HG03060 (cell line): Measurements from ENCODE around the gene TEKT2.

Experiments
- ATAC-seq: cut with Tn5 transposase; IDR thresholded peaks from one replicate; pipeline ENCODE4 v1.9.1; 2021; ENCODE audit warnings: low read depth, moderate number of reproducible peaks; ENCODE audit not compliant: unreplicated experiment

The TEKT2 gene

DNA sequence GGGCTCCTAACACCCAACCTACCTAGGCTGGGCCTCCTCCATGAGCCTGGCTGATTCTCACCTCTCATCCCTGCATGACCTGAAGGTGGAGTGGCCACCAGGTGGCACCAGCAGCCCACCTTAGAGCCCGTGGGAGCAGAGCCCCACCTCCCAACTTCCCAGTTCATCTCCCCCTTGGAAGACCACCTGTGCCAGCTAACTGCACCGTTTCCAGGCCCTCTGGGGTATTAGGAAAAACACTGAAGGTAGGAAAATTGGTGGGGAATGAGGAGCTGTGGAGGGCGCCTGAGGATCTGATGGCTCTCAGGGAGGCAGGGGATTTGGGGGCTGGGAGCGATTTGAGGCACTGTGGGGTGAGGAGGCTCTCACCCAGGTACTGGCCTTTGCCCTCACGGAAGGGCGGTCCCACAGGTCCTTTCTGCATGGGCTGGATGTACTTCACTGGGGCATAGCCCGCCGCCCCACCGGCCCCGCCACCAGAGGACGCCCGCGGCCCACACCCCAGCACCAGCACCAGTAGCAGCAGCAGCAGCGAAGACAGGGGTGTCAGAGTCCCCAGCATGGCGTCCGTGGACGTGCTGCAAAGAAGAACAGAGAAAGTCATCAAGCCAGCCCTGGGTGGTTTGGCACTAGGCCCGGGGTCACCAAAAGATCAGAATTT lies 15.9 kb downstream of the TEKT2 start:
- ATAC-seq = no peak

- no peak for ATAC-seq
These were observed 16.5 kb downstream of the TEKT2 start for GRCh38 chr1:36100376-36100775.

DNA sequence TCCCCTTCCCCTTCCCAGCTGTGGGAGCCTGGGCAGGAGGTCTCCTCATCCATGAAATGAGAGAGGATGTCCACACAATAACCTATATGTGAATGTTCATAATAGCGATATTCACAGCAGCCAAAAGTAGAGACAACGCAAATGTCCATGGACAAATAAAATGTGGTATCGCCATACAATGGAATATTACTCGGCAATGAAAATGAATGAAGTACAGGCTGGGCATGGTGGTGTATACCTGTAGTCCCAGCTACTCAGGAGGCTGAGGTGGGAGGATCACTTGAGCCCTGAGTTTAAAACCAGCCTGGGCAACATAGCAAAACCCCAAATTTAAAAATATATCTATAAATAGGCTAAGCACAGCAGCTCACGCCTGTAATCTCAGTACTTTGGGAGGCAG lies 17.7 kb downstream of the TEKT2 start:
- no peak for ATAC-seq

GRCh38 chr1:36106269-36106668 lies 22.4 kb downstream of the TEKT2 start:
- ATAC-seq = no peak

DNA sequence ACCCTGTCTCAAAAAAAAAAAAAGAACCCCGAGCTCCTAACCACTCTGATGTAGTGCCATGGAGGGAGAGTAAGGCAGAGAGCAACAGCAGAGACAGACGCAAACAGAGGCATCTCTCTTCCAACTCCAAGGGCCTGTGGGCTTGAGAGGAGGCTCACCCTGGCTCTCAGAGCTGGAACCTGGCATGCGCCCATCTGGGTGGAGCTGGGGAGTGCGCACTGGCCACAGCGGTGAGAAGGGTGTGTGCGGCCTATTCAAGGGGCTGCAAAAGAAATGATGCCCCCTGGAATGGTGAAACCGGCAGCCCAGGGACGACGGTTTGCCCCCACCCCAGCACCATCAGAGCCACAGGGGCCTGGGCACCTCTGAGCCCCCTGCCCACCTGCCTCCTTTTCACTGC lies 23.5 kb downstream of the TEKT2 start:
- ATAC-seq = no peak

DNA sequence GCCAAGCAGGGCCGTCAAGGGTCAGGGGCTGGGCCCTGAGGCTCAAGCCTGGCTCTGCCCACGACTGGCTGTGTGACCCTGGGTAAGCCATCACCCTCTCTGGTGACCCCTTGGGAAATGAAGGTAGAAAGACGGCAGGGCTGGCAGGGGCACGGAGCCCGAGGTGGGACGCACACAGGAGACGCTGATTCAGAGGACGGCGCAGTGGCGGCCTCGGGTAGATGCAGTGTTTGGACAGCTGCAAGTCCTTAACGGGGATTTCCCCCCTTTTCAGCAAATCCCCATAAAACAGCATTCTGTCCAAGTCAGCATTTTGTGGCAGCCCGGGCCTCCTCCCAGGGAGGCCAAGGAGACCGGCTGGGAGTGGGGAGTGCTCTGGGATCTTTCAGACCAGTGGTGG lies 24.4 kb downstream of the TEKT2 start:
- no peak for ATAC-seq

- no peak for ATAC-seq
These were observed 25.3 kb downstream of the TEKT2 start for GRCh38 chr1:36109041-36109679.

DNA sequence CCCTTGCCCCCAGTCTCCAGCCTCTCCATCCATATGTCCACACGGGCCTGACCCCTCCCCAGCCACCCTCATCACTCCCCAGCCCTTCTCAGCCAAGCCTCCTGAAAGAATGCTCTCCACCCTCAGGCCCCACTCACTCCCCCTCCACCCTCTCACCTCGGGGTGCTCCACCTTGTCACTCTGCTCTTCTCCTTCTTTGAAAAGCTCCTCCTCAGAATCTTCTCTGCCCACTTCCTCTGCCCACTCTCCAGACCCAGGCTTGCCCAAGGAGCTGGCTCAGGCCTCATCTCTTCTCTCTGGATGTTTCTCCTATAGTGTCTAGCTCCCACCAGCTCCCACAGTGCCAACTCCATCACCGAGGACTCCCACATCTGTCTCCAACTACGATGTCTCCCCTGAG lies 27.3 kb downstream of the TEKT2 start:
- no peak for ATAC-seq

GRCh38 chr1:36112823-36113222 lies 28.9 kb downstream of the TEKT2 start:
- no peak for ATAC-seq

DNA sequence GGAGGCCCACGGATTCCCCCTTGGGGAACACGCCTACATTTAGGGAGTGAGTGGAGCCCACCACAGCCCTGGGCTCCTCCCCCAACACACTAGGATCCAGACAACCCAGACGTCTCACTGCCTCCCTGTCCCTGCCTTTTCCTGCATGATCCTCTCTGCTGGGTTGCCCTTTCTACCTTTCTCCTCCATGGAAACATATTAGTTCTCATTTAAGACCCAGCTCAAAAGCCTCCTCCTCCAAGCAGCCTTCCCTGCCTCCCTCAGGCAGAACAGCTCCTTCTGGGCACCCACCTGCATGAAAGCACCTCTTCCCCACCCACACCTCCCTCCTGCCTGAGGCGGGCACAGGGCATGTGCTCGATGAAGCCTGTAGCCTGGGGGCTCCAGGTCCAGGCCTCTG lies 30.5 kb downstream of the TEKT2 start:
- no peak for ATAC-seq

- ATAC-seq = no peak
These were observed 31.3 kb downstream of the TEKT2 start for GRCh38 chr1:36115200-36115669.

- ATAC-seq = no peak
These were observed 32.0 kb downstream of the TEKT2 start for GRCh38 chr1:36115931-36116330.

- ATAC-seq = no peak
These were observed 33.0 kb downstream of the TEKT2 start for GRCh38 chr1:36116901-36117300.

- ATAC-seq = no peak
These were observed 34.7 kb downstream of the TEKT2 start for GRCh38 chr1:36118447-36119204.

DNA sequence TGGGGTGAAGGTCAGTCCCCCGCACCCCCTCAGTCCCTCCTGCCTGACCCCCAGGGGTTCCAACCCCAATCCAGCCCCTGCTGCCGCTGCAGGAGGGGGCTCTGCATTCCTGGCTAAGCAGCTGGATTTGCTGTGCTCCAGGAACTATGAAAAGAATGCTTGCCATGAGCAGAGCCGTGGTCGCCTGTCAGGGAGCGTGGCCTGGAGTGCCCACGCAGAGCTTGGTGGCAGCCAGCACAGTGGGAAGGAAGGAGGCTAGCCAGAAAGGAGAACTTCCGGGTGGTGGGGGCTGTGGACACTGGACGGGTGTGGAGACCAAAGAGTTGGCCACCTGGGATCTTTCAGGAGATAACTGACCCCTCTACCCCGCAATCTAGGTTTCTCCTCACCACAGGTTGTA lies 35.6 kb downstream of the TEKT2 start:
- no peak for ATAC-seq

DNA sequence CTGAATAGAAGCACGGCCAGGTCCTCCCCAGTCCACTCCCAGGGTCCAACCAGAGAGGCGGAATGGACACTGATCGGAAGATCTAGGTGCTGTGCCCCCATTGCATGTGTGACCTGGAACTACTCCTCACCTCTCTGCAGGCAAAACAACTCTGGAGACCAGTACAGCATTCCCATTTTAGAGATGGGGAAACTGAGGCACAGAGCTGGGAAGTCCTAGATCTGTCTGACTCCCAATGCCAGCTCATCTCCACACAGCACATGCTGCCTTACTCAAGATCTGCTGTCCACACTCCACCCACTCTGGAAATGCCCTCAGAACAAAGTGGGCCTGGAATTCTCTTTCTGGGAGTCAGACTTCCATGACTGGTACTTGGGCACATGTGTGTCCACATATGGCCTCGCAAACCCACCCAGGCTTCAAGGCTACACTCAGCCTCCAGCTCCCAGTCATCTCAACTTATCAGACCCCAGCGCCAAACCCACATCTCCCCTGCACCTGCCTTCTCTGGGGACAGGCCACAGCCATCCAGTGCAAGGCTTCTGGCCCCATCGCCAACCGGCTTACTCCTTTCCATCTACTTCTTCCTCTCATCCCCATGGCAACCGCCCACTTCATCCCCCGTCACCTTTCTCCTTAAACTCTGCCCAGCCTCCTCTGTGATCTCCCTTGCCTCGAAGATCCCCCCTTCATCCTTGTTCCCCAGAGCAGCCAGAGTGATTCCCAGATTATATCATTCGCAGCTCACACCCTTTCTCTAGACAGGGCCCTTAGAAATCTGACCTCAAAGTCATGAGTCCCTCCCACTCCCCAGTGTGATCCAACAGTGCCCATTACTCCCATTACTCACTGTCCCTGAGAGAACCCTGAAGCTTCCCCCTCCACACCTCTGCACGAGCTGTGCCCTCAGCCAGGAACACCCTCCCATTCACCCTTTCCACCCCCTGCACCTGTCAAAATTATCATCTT lies 38.5 kb downstream of the TEKT2 start:
- no peak for ATAC-seq

GRCh38 chr1:36123356-36123755 lies 39.5 kb downstream of the TEKT2 start:
- no peak for ATAC-seq

GRCh38 chr1:36124404-36125128 lies 40.7 kb downstream of the TEKT2 start:
- no peak for ATAC-seq

GRCh38 chr1:36125129-36125991 lies 41.5 kb downstream of the TEKT2 start, which contains the start of gene COL8A2:
Gene COL8A2 (minus strand): TSS chr1:36125222. CDS start chr1:36100242, 24,980 bp downstream.
- ATAC-seq = no peak
